Sigmoid colon (tissue), 7 donors: ENCODE results near the gene ATAT1. TPM values are rescaled to one million over a fixed set of nuclear protein-coding genes. Genes with fewer than 3 reads are reported as not detected.
"Not testable (repeated sequence)": the region's sequence is repeated elsewhere in the genome, so short reads cannot be mapped to it uniquely, and the experiment has no call there.

Experiments
- DNase-seq: peaks from one replicate; pipeline ENCODE4 v3.0.0-alpha.2; 2019
- H3K27ac ChIP-seq, 4 donors: fragments of 200-600 bp; sonication (generic); one replicate each; pipeline ENCODE4 v1.5.1; 2016 to 2019; ENCODE audit warnings: mild to moderate bottlenecking in 1 of 4
- H3K27me3 ChIP-seq, 3 donors: fragments of 200-600 bp; sonication (generic); one replicate each; pipeline ENCODE4 v1.5.1; 2019; ENCODE audit warnings: mild to moderate bottlenecking in 1 of 3
- H3K36me3 ChIP-seq, 4 donors: fragments of 200-600 bp; sonication (generic); one replicate each; pipeline ENCODE4 v1.5.1; 2016 to 2019
- H3K4me1 ChIP-seq, 4 donors: fragments of 200-600 bp; sonication (generic); one replicate each; pipeline ENCODE4 v1.5.1; 2017 to 2019
- H3K4me3 ChIP-seq, 4 donors: fragments of 200-600 bp; sonication (generic); one replicate each; pipeline ENCODE4 v1.5.1; 2017 to 2019; ENCODE audit warnings: mild to moderate bottlenecking in 2 of 4, moderate library complexity in 1 of 4
- H3K9me3 ChIP-seq, 4 donors: fragments of 200-600 bp in 3 of 4; sonication (generic) in 3 of 4; one replicate each; pipeline versions ENCODE4 v1.5.1 to v1.6.1; 2013 to 2019
- EP300 ChIP-seq, 4 donors: sonication (generic); formaldehyde crosslinking; IDR thresholded peaks; one replicate each; pipeline ENCODE4 v1.6.1; 2017; ENCODE audit warnings: antibody characterized with exemption in 4 of 4
- POLR2A ChIP-seq, 2 donors: fragments of 450-650 bp; IDR thresholded peaks; one replicate each; pipeline ENCODE4 v1.6.1; 2016; ENCODE audit warnings: antibody characterized with exemption in 2 of 2, mild to moderate bottlenecking in 2 of 2, moderate library complexity in 2 of 2
- POLR2AphosphoS5 ChIP-seq, 4 donors: sonication (generic); formaldehyde crosslinking; IDR thresholded peaks; one replicate each; pipeline ENCODE4 v1.6.1; 2017; ENCODE audit warnings: antibody characterized with exemption in 4 of 4
- WGBS, 2 donors: extraction: QIAGEN DNeasy Blood & Tissue Kit; methylation state at CpG; one replicate each; pipeline ENCODE4 v1.1.7; 2013; 5-methylcytosine and 5-hydroxymethylcytosine counted together
- intact Hi-C: fragments of 100-400 bp; cut with DNase I; formaldehyde crosslinking; loops from one replicate; pipeline ENCODE4 v1.15.1; 2023
- polyA plus RNA-seq, 3 donors: library from polyadenylated mRNA; stranded (reverse); fragments of 200-250 nt; gene quantifications; one replicate each; pipeline ENCODE4 v1.2.3, GENCODE V29; 2013
- total RNA-seq, 4 donors: library from RNA; depleted of rRNA; stranded (reverse); fragments of >200 nt; gene quantifications; one replicate each; pipeline ENCODE4 v1.1.0, GENCODE V29; 2016
- TF ChIP-seq, protein P1 (sequence below), 4 experiments: fragments of 450-650 bp in 3 of 4; fragments of 200-600 bp in 1 of 4; IDR thresholded peaks; one replicate each; pipeline ENCODE4 v1.5.1; 2016 to 2019; ENCODE audit warnings: antibody characterized with exemption in 4 of 4, mild to moderate bottlenecking in 3 of 4, moderate library complexity in 2 of 4
- donor health status: healthy with polysubstance abuse.
- donor health status: Bipolar disorder and iron deficiency.
- donor health status: healthy.

Gene ATAT1
- total and polyA plus RNA-seq, 7 donors = 2.6 to 8.5 (median 4.2) TPM

DNA sequence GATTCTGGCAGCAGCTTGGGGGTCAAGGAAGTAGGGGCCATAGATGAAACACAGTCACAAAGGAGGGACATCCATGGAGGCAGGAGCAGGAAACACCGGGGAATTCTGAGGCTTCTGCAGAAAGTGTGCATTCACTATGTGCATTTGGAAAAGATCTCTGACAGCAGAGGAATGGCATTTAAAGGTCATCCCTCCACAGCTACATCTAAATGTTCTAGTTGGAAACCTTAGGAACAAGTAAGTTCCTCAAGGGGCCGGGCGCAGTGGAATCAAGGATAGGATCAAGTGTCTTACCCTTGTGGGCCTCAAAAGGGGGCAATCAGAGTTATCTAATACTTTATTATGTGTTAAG is 29.0 kb downstream of the ATAT1 start:
- no peaks in the 10 kb centered on the region for H3K9me3 ChIP-seq
- H3K27me3 ChIP-seq = no peaks in the 10 kb centered on the region
- no peaks in the 10 kb centered on the region for H3K4me1 ChIP-seq
- H3K4me3 ChIP-seq = no peak overlapping the region
- 95 to 98% methylated on average over 3 of the region's 3 CpGs for WGBS, 2 donors
- no peak for DNase-seq
- intact Hi-C loops = no loop called here
- H3K27ac ChIP-seq = no peak overlapping the region
- peaks cover 65 to 100% (median 87%) of the 10 kb centered on the region in 4 donors for H3K36me3 ChIP-seq
- TF ChIP-seq POLR2AphosphoS5 (IDR thresholded peaks at IDR 0.05) = no peak
- TF ChIP-seq, protein P1, sequence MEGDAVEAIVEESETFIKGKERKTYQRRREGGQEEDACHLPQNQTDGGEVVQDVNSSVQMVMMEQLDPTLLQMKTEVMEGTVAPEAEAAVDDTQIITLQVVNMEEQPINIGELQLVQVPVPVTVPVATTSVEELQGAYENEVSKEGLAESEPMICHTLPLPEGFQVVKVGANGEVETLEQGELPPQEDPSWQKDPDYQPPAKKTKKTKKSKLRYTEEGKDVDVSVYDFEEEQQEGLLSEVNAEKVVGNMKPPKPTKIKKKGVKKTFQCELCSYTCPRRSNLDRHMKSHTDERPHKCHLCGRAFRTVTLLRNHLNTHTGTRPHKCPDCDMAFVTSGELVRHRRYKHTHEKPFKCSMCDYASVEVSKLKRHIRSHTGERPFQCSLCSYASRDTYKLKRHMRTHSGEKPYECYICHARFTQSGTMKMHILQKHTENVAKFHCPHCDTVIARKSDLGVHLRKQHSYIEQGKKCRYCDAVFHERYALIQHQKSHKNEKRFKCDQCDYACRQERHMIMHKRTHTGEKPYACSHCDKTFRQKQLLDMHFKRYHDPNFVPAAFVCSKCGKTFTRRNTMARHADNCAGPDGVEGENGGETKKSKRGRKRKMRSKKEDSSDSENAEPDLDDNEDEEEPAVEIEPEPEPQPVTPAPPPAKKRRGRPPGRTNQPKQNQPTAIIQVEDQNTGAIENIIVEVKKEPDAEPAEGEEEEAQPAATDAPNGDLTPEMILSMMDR (IDR thresholded peaks at IDR 0.05) = no peak
- no peak for TF ChIP-seq EP300 (IDR thresholded peaks at IDR 0.05)
- no peak for TF ChIP-seq POLR2A (IDR thresholded peaks at IDR 0.05)

GRCh38 chr6:30656513-30656912 is 29.8 kb downstream of the ATAT1 start:
- Histone ChIP-seq H3K9me3 (no peaks in the 10 kb centered on the region), H3K36me3 (peaks cover 70 to 100% (median 86%) of the 10 kb centered on the region in 4 donors), H3K4me3 (no peak overlapping the region), H3K27ac (no peak overlapping the region), H3K4me1 (no peaks in the 10 kb centered on the region), H3K27me3 (no peaks in the 10 kb centered on the region)
- 80 to 86% methylated on average over 7 of the region's 7 CpGs for WGBS, 2 donors
- no peak for TF ChIP-seq POLR2A (IDR thresholded peaks at IDR 0.05)
- TF ChIP-seq EP300 (IDR thresholded peaks at IDR 0.05) = no peak
- TF ChIP-seq POLR2AphosphoS5 (IDR thresholded peaks at IDR 0.05) = no peak
- TF ChIP-seq, protein P1 (IDR thresholded peaks at IDR 0.05) = no peak
- intact Hi-C loops = no loop called here
- DNase-seq = no peak

DNA sequence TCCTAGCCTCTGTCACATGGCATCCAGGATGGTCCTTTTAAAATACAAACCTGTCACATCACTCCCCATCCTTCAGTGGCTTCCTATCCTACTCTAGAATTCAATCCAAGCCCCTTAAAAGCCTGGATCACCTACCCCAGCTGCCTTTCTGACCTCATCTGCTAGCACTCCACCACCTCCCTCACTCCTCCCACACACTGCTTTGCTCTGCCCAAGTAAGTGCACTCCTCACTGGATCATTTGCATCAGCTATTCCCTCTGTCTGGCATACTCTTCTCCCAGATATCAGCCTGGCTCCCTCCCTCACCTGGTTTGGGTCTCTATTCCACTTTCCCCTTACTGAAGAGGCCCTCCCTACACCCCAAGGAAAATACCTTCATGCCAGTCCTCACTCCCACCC is 30.8 kb downstream of the ATAT1 start:
- DNase-seq = no peak
- Histone ChIP-seq H3K4me1 (no peaks in the 10 kb centered on the region), H3K36me3 (peaks cover 63 to 100% (median 87%) of the 10 kb centered on the region in 4 donors), H3K27me3 (no peaks in the 10 kb centered on the region), H3K27ac (no peak overlapping the region), H3K9me3 (no peaks in the 10 kb centered on the region), H3K4me3 (no peak overlapping the region)
- intact Hi-C loops = no loop called here
- TF ChIP-seq POLR2AphosphoS5 (IDR thresholded peaks at IDR 0.05) (no peak), POLR2A (IDR thresholded peaks at IDR 0.05) (no peak), EP300 (IDR thresholded peaks at IDR 0.05) (no peak)
- TF ChIP-seq, protein P1 (IDR thresholded peaks at IDR 0.05) = no peak

GRCh38 chr6:30657922-30658321 is 31.2 kb downstream of the ATAT1 start:
- H3K27ac ChIP-seq, intact Hi-C loops, H3K27me3 ChIP-seq, H3K4me1 ChIP-seq, DNase-seq, H3K9me3 ChIP-seq, H3K4me3 ChIP-seq: not testable (repeated sequence)
- H3K36me3 ChIP-seq = peaks cover 62 to 100% (median 87%) of the 10 kb centered on the region in 4 donors
- WGBS, 2 donors = 92 to 93% methylated on average over 5 of the region's 5 CpGs

DNA sequence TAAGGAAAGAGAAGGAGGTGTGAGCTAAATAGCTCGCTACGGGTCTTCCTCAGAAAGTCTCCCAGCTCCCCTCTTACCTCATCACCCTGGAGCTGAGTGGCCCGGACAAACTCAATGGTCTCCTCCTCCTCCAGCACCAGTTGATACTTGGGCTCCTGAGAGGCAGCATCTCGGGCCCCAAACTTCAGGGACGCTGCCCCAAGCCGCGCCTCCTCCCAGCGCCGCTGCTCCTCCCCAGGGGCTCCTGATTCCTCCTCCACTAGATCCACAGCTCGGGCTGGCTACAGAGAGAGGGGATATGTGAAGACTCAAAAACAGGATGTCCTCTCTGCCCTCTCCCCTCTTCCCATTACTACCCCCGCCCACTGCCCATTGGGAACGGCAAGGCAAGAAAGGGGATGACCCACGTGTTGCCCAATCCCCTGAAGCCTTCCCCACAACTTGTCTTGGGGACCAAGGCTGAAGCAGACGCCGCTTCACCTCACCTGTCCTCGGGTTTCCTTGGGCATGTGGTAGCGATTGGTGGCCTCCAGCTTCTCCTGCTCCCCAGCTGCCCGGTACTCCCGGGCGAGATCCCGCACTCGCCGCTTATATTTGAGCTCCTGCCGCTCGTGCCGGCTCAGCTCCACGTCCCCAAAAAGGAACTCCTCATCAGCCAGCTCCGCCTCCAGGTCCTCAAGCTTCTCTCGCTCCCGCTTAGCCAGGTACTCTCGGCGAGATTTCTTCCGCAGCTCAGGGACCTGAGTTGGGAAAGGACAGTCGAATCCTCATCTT is 38.5 kb downstream of the ATAT1 start:
- TF ChIP-seq POLR2AphosphoS5 (IDR thresholded peaks at IDR 0.05) = no peak
- no peak for TF ChIP-seq POLR2A (IDR thresholded peaks at IDR 0.05)
- TF ChIP-seq, protein P1 (IDR thresholded peaks at IDR 0.05) = no peak
- Histone ChIP-seq H3K27ac (no peak overlapping the region), H3K4me3 (no peak overlapping the region), H3K27me3 (no peaks in the 10 kb centered on the region), H3K9me3 (no peaks in the 10 kb centered on the region), H3K36me3 (peaks cover 42 to 99% (median 73%) of the 10 kb centered on the region in 4 donors), H3K4me1 (no peaks in the 10 kb centered on the region)
- intact Hi-C loops = no loop called here
- no peak for DNase-seq
- WGBS, 2 donors = 95% methylated on average over 34 of the region's 34 CpGs

- DNase-seq, H3K27ac ChIP-seq, H3K27me3 ChIP-seq, H3K9me3 ChIP-seq, intact Hi-C loops, H3K4me3 ChIP-seq: not testable (repeated sequence)
- peaks cover 36 to 95% (median 74%) of the 10 kb centered on the region in 4 donors for H3K36me3 ChIP-seq
- 63 to 79% methylated on average over 2 of the region's 2 CpGs for whole genome bisulfite sequencing, 2 donors
- H3K4me1 ChIP-seq = peaks cover 0 to 11% (median 5%) of the 10 kb centered on the region in 4 donors
Observed at GRCh38 chr6:30666300-30666699, 39.6 kb downstream of the ATAT1 start.
